Fibroblast of lung (primary cell): ENCODE measurements around the gene USP46.

Experiments
- CTCF ChIP-seq, 2 donors: IDR thresholded peaks in 1 of 2; conservative IDR thresholded peaks in 1 of 2; 1 replicate in 1 of 2; 2 replicates in 1 of 2; pipeline ENCODE4 v1.5.1; 2011 to 2012; ENCODE audit warnings: low read length in 2 of 2, control low read depth in 1 of 2, inconsistent platforms in 1 of 2, low read depth in 1 of 2, mild to moderate bottlenecking in 1 of 2
- EZH2 ChIP-seq: IDR thresholded peaks from 2 replicates; pipeline ENCODE4 v1.5.1; 2012; ENCODE audit warnings: low read length, control low read depth, mild to moderate bottlenecking; ENCODE audit errors: missing control alignments

DNA sequence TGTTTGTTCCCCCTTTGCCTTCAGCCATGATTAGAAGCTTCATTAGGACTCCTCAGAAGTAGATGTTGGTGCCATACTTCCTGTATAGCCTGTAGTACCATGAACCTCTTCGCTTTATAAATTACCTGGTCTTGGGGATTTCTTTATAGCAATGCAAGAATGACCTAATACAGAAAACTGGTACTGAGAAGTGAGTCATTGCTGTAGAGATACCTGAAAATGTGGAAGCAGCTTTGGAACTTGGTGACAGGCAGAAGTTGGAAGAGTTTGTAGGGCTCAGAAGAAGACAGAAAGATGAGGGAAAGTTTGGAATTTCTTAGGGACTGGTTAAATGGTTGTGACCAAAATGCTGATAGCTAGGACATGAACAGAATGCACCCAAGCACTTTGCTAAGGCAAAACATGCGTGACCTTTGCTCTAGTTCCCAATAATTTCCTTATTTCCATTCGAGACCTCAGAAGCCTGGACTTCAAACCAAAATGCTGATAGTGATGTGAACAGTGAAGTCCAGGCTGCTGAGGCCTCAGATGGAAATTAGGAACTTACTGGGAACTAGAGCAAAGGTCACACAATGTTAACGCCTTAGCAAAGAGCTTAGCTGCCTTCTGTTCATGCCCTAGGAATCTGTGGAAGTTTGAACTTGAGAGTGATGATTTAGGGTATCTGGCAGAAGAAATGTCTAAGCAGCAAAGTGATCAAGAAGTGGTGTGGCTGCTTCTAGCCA is 3.0 kb upstream of the USP46 start:
- no peak for TF ChIP-seq CTCF (conservative IDR thresholded peaks at IDR 0.05 in 1 of 2, IDR thresholded peaks at IDR 0.05 in 1 of 2; ENCODE audit: low read depth in 1 of 2, low read length in 2 of 2)
- no peak for TF ChIP-seq EZH2
